HG03039 (cell line): Measurements from ENCODE around the gene ETFBKMT.
"Not testable (repeated sequence)": the region's sequence is repeated elsewhere in the genome, so short reads cannot be mapped to it uniquely, and the experiment has no call there.

Experiments used
- ATAC-seq: cut with Tn5 transposase; IDR thresholded peaks from one replicate; pipeline ENCODE4 v1.9.1; 2021; ENCODE audit warnings: mild to moderate bottlenecking, moderate library complexity; ENCODE audit not compliant: unreplicated experiment

Gene ETFBKMT

DNA sequence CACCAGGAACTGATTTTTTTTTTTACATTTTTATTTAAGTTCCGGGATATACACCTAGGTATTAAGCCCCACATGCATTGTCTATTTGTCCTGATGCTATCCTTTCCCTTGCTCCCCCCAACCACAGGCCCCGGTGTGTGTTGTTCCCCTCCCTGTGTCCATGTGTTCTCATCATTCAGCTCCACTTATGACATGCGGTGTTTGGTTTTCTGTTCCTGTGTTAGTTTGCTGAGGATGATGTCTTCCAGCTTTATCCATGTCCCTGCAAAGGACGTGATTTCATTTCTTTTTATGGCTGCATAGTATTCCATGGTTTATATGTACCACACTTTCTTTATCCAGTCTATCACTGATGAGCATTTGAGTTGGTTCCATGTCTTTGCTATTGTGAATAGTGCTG, 57.5 kb downstream of the ETFBKMT start:
- not testable (repeated sequence) for ATAC-seq

DNA sequence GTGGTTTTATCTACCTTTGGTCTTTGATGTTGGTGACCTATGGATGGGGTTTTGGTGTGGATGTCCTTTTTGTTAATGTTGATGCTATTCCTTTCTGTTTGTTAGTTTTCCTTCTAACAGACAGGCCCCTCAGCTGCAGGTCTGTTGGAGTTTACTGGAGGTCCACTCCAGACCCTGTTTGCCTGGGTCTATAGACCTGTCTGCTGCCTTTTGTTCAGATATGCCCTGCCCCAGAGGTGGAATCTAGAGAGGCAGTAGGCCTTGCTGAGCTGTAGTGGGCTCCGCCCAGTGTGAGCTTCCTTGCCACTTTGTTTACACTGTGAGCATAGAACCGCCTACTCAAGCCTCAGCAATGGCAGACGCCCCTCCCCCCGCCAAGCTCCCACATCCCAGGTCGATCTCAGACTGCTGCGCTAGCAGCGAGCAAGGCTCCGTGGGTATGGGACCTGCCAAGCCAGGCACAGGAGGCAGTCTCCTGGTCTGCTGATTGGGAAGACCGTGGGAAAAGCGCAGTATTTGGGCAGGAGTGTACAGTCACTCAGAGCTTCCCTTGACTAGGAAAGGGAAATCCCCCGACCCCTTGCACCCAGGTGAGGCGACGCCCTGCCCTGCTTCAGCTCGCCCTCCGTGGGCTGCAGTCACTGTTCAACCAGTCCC, 59.2 kb downstream of the ETFBKMT start:
- ATAC-seq = not testable (repeated sequence)

GRCh38 chr12:31722580-31722979, 63.1 kb downstream of the ETFBKMT start:
- ATAC-seq = no peak
